NCI-H524 treated with DMSO at 0.1 percent for 48 hours (cell line): ENCODE data around the gene NSG1.
A peak's percentile ranks its signal among the peaks of the same experiment; 100 is the strongest.

ENCODE experiments used
- DNase-seq: peaks from one replicate; lab custom pipeline; 2025; lab: John Stamatoyannopoulos, UW

Gene NSG1

DNA sequence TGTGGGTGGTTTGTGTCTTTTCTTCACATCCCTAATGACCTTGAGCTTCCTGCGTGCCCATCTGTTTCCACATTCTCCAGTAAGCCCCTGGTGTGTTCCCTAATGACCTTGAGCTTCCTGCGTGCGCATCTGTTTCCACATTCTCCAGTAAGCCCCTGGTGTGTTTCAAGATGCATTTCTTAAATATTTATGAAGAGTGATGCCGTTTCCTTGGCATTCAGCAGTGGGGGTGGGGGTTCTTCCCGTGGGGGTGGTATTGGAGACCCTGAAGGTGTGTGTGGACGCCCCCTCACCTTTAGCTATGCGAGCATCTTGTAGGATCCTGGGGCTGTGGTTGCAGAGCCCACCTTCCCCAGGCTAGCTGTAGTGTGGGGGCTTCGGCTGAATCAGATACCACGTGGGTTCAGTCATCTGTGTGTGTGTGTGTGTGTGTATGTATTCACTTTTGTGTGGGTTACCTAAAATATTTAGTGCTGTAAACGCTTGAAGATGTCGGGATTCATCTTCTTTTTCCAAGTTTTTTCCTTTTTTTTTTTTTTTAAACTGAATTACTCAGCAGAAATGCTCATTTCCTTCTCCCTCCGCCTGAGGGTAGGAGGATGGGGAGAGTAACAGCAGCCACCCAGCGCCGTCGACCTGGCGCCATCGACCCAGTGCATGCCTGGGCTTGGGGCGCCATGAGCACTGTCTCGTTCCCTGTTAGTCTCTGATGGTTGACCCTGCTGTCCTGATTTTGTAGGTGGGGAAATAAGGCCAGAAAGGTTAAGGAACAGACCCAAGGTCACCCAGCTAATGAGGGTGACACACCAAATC, 9.9 kb downstream of the NSG1 start:
- peak; percentile 54 for DNase-seq

DNA sequence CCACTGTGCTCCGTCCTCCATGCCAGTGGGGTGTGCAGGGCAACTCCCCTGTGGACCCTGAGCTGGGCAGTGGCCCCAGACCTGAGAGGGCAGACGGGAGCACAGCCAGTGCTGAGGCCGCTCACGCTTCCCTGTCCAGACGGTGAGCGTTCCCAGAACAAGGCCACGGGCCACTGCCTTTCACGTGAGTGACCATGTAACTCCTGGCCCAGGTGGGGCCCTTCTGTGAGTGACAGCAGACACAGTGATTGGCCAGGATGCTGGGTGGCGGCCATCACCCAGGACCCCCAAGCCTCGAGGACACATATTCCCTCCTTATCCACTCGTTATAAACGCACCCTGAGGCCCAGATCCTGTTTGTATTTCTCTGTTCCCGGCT, 10.5 kb downstream of the NSG1 start:
- no peak for DNase-seq

DNA sequence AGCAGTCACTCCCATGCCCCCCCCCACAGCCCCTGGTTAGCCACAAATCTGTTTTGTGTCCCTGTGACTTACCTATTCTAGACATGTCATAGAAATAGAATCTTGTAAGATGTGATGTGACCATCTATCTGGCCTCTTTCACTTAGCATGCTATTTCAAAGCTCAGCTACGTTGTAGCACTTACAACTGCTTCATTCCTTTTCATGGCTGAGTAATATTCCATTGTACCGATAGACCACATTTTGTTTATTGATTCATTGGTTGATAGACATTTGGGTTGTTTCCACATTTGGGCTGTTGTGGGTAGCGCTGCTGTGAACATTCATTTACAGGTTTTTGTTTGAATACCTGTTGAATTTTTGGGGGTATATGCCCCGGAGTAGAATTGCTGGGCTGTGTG, 11.5 kb downstream of the NSG1 start:
- DNase-seq: no peak

DNA sequence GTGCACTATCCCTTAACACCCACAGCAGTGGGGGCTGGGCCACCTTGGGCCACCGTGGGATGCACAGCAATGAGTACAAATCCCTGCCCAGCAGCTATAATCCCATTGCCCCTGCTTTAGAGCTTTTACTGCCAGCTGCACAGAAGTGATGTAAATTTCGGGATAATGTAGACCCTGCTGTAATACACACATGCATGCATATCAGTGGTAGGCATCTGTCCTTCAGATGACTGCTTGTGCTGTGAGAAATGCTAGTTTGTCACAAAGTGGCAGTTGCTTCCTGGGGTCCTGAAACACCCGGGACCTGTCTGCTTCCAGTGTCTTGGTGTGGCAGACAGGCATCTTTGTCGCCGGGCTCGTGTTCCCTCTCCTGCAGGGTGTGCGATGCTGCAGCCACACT, 14.1 kb downstream of the NSG1 start:
- no peak for DNase-seq

DNA sequence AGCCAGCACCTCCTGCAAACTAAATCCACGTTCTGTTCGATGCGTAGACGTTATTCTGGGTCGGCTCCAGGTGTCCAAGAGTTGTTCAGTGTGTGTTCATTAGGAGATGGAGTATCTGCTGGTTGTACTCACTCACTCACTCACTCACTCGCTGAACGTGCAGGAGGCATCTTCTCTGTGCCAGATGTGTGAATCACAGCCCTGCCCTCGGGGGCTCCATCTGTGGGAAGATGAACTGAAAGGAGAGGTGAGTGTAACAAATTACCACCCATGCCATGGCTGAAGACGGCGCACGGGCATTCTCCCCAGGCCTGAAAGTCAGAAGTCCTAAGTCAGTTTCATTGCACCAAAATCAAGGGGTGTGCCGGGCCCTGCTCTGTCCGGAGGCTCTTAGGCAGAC, 16.1 kb downstream of the NSG1 start:
- DNase-seq: no peak

DNA sequence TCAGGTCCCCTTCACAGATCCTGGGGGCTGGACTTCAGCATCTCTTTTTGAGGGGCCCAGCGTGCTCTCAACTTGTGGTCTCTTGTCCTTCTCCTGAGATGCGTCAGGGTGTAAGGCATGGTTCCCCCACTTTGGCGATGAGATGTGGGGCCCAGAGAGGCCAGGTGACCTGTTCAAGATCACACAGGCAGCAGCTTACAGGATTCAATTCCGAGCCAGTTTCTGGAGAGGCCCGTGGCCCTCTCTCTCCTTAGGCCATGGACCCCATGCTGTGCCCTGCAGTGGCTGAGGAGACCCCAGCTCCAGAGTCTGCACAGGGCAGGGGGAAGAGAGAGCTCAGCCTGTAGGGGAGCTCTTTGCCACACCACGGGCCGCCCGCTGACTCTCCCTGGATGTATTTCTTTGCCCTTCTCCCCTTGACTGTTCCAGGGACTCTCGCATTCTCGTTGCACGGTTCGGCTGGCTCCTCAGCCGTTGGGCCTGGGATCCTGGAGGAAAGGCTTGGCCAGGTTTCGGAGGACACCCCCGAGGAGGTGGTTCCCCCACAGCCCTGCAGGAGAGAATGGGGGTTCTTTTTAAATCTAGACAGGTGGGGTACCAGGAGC, 18.6 kb downstream of the NSG1 start:
- DNase-seq: no peak

DNA sequence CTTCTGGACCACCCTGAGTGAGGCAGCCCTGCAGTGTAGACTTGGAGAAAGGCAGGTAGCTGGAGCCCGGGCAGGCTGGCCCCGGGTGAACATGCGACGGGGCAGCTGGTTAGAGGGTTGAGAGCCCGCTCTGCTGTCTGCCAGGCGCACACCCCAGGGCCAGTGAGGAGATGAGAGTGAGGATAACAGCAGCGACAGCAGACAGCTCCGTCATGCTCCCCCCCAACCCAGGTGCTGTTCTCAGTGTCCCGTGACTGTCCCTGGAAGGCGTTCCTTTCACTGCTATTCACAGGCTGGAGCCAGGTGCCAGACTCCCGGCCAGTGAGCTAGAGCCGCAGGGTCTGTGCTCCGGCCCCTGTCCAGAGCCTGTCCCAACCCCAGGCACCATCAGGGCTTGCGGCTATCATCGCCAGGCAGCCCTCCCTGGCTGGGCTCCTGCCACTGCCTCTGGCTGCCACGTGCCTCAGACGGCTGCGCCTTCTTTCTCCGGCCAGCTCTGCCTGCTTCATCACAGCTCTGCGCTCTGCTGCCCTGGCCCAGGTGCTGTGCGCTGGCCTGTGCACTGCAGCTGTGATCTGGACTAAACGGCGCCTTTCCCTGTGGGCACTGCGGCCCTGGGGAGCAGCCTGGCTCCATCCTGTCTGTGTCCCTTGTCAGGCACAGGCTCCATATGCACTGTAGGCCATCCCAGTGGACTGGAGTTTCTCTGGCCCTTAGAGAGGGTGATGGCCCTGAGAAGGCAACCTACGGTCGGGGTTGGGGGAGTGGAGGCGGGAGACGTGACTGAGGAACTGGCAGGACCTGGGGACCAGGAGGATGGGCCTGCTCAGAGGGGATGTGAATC, 19.8 kb downstream of the NSG1 start:
- no peak for DNase-seq

DNA sequence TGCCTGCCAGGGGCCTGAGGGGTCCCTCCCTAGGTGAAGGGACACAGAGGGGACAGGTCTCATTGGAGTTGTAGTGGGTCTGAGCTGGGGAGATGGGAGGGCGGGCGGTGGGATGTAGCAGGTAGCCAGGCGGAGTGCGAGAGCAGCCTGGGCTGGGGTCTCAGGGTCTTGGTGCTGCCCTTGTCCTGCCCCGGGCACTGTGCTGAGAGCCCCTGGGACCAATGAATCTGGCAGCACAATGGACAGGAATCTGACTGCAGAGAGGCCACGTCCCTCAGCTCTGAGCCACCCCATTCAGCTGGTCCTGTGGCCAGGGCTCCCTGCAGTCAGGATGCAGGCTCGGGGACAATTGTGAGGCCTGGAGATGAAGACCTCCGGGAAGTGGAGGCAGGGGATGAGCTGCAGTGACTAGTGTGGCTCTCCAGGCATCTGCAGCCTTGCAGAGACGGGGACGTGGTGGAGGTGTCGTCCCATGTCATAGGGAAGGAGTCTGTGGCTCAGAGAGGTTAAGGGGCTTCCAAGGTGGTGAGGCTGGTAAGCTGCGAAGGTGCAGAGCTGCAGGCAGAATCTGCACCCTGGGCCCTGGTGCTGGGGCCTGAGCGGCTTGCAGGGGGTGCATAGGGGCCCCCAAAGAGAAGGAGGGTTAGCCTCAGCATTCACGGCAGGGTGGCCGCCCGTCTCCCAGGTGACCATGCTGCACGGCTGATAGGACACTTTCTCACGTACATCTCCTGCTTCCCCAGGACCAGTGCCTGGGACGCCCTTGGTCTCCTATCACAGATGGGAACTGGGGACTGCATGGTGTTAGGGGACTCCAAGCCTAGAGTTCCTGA, 20.6 kb downstream of the NSG1 start:
- DNase-seq: no peak

DNA sequence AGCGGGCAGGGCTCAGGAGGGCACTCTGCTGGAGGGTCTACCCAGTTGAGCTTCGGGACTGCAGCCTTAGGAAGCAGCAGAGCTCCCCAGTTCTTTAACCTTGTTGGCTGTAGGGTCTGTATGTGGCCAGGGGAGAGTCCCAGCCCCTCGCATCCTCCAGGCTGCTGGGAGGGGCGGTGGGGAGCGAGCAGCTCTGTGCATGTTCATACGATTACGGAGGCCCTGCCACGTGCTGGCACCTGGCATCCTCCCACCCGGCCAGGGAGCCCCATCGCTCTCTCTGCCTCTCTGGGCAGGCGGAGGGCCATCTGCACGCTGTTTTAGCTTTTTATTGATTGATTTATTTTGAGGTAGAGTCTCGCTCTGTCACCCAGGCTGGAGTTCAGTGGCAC, 21.2 kb downstream of the NSG1 start:
- no peak for DNase-seq

DNA sequence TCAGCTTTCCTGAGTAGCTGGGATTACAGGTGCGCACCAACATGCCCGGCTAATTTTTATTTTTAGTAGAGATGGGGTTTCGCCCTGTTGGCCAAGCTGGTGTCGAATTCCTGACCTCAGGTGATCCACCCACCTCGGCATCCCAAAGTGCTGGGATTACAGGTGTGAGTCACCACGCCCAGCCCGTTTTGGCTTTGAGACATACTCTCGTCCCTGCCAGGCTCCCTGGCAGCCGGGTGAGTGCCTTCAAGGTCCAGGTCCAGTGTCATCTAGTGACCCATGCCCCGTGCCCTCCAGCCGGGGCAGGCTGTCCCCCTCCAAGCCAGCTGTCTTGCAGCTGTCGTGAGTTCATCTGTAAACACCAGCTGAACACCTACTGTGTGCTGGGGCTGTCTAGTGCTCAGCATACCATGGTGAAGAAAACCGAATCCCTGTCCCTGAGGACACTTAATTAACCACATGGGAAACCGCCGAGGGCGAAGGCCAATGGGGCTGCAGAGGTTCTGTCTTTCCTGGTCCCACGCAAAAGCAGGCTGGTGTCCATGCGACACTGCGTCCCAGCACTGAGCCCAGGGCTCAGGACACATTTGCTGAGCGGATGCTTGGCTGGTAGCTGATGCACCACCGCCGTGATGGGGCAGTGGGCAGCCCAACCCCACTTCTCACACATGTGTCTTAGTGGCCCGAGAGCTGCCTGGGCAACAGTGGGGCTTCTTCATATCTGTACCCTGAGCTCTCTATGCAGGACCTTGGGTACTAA, 21.9 kb downstream of the NSG1 start:
- no peak for DNase-seq

DNA sequence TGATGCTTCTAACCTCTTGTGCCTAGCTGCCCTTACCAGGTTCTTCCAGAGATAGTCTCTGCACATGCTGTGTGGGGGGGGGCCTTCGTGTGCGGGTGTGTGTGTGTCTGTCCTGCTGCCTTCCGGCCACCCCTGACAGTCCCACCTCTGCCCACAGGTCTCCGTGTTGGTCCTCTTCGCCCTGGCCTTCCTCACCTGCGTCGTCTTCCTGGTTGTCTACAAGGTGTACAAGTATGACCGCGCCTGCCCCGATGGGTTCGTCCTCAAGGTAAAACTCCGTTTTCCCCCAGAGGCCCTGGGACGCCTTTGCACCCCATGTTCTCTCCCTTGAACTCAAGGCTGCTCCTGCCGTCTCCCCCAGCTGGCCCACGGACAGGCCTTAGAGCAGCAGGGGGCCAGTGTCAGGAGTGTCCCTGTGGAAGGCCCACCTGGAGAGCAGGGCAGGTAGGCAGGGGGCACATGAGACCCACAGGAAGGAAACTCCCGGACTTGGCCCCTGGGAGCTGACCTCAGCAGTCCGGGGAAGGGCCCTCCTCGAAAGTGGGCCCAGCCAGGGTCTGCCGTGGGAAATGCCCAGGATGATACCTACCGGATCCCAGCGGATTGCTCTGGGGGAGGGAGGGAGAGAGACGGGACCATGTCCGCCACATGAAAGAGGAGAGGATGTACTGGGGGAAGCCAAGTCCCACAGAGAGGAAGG, 22.7 kb downstream of the NSG1 start:
- no peak for DNase-seq

DNA sequence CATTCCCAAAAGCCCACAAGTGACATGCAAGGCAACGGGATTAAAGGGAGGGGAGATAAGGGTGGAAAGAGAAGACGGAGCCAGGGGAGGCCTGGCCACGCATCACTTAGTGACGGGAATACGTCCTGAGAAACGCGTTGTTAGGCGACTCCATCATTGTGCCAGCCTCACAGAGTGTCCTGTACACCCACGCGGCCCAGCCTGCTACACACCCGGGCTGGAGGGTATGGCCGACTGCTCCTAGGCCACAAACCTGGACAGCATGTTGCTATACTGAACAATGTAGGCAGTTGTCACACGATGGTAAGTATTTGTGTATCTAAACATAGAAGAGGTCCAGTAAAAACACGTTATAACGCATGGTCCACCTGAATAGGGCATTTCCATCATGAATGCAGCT, 23.4 kb downstream of the NSG1 start:
- no peak for DNase-seq

DNA sequence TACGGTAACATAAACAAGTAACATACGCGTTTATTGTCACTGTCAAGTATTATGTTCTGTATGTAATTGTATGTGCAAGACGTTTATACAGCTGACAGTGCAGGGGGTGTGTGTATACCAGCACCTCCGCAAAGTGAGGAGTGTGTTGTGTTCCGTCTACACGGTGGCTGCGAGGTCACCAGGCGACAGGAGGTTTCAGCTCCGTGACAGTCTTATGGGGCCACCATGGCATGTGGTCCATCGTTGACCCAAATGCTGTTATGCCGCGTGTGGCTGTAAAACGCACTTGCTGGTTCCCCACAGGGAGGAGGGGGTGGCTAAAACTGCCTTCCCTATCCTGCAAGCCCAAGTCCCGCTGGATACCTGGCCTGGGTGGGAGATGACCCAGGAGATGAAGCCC, 25.0 kb downstream of the NSG1 start:
- no peak for DNase-seq

DNA sequence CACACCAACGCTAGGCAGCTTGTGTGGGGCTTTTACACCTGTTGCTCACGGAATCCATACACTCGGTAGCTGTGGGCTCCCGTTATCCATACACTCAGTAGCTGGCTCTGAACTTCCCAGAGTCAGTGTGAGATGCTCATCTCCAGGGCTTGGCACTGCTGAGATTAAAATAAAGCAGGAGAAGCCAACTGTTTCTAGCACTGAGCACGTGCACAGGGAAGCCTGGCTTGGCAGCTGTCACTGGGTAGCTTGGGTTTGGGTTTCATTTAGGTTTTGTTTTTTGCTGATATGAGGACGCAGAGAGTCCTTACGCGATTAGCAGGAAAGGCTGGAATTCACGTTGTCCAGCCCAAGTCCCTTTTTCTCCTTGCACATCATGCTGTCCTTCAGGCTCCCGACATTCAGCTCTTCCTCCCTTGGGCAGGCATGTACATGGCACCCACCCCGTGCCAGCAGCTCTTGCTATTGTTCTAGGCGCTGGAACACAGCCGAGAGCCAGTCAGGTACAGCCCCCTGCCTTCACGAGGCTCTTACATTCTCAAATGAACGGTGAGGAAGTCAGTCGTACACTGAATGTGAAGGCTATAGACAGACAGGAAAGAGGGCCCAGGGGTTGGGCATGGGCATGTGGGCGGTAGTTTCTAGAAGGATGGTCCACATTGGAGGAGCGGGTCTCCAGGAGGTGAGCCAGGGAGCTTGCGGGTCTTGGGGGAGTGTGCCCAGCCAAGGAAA, 25.9 kb downstream of the NSG1 start:
- no peak for DNase-seq

DNA sequence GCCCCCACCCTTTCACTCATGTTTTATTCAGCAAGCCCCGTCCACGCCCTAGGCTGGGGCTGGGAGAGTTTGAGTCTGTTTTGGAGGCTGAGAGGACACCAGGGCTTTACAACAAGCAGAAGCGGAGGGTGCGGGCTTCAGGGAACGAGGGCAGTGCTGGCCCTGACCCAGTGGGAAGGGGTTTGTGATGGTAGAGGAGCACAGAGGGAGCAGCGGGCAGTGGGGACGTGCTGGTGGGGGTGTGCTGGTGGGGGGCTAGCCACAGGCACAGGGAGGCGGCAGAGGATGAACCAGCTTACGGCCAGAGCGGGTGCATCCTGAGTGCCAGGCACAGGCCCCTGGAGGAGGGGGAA, 26.4 kb downstream of the NSG1 start:
- no peak for DNase-seq

DNA sequence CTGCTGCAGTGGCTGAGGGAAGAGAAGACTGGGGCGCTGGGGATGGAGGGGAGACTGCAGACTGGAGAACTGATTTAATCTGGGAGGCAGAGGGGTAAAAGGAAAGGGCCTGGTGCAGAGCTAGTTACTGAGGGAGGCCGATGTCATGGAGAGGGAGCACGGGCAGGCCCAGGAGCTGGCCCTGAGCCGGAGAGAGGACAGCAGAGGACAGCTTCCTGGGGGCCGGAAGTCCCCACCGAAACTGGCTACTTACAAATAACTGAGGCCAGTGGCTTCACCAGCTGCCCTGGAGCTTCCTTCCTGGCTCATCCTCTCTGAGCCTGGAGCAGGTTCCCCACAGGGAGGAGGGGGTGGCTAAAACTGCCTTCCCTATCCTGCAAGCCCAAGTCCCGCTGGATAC, 26.9 kb downstream of the NSG1 start:
- DNase-seq: no peak

DNA sequence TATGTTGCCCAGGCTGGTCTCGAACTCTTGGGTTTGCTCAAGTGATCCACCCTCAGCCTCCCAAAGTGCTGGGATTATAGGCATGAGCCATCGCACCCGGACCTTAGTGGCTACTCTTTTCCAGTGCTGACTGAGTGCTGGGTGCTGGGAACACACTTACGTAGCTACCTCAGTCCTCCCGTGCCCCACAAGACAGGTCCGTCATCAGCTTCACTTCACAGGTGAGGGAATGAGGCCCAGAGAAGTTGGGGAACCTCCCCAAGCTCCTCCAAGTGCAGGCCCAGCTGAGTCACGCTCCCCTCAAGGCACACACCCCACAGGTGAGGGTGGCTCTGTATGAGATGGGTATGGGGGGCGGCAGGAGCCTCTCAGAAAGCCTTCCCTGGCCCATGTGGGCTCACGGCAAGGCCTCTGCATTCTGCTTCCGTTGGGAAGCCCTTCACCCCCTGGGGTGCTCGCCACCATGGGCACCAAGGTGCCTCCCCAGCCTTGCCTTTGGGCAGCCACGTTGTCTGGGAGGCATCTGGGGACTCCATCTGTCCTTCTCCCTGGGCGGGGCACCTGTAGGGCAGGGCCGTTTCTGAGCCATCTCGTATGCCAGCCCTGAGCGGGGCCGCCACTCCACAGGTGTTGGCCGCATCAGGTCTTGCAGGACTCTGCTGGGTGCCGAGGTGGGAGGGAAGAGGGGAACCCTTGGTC, 28.4 kb downstream of the NSG1 start:
- no peak for DNase-seq

DNA sequence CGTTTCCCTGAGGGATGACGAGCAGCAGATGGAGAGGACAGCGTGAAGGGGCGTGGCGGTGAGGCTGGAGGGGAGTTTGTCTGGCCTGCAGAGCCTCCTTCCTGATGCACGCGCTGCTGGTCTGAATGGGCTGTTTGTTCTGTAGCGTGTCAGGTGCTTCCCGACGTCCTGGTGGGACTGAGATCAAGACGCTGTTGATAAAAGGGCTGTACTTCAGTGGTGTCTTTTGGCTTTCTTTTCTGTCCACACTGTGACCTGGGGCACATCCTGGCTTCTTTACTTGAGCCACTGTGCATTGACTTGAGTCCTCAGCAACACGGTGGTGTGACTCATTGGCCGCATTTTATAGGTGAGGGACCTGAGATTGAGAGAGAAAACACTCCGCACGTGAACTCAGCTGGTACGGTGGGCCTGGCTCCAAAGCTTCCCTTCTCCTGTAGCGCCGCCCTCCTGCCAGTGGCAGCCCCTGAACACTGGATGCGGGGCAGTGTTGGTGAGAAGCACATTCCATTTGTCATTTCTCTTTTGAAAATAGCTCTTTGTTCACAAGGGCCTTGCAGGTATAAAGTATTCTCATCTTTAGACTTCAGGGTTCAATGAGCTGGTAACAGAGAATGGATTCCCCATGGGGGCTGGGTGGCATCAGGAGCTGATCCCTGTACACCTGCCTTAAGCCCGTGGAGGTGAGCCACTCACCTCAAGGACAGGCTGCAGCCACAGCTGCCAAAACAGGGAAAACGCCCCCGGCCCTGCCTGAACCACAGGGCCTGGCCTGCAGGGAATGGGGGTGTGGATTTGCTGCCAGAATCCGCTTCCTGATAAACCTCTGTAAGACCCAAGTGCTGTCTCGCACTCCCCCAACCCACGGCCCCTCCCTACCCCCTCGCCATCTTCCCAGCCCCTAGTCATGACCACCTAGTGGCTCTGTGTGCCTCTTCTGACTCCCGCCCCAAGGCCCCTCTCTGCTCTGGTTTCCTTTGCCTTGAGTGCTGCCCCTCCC, 29.2 kb downstream of the NSG1 start:
- no peak for DNase-seq
